ENCODE data around the gene CYTH4. TPM values are rescaled to one million over a fixed set of nuclear protein-coding genes. Genes with fewer than 3 reads are reported as not detected.

CYTH4 gene
- total and polyA plus RNA-seq, 2 donors (not counting 3 experiments of a cell fraction or from before 2014, with no cell fraction given) = 0.06 TPM; not detected in 1

GRCh38 chr22:37244922-37245722, 37.2 kb upstream of the CYTH4 start:
- FAIRE-seq (no peak), DNase-seq (ENCODE audit: low read depth, low spot score) (no peak)
- intact Hi-C loops (cut with micrococcal nuclease) (loop anchor here (1.0 kb wide), 1 partner anchor 8 kb away; no protein-coding TSS in a partner anchor), dilution Hi-C loops (cut with MboI; ENCODE audit: extremely low pct_ligation_motif_present, low sequenced_read_pairs) (no loop called here)
- peaks cover 10% of the 10 kb centered on the region for H3K79me2 ChIP-seq (ENCODE audit: control insufficient read depth, insufficient read depth, low read length)
- CTCF ChIA-PET = interaction anchor here (1.0 to 5.8 kb wide), 3 partner anchors 9 to 210 kb away, joined by 3 to 83 read pairs (median 28); no protein-coding TSS in a partner anchor
- H3K4me2 ChIP-seq (ENCODE audit: insufficient read depth, low read length) = peak overlapping the region; percentile 67
- peaks cover 0 to 2% of the 10 kb centered on the region in 2 experiments for H3K36me3 ChIP-seq (ENCODE audit: control insufficient read depth in 2 of 2, extremely low read depth in 1 of 2, insufficient read depth in 2 of 2, low read length in 2 of 2)
- H3K9me3 ChIP-seq (replicated peaks; ENCODE audit: control insufficient read depth, insufficient read depth, low read length) = no peaks in the 10 kb centered on the region
- H2AFZ ChIP-seq (ENCODE audit: low read depth, low read length) = no peak overlapping the region
- H3K9me1 ChIP-seq (replicated peaks; ENCODE audit: control insufficient read depth, extremely low read depth, insufficient read depth, low read length) = no peaks in the 10 kb centered on the region
- no peak overlapping the region for H3K27ac ChIP-seq (ENCODE audit: insufficient read depth, low read depth, low read length)
- TF ChIP-seq EZH2 (IDR thresholded peaks at IDR 0.05; ENCODE audit: borderline replicate concordance, low read depth, low read length, severe bottlenecking) = no peak
- no peak for TF ChIP-seq POLR2A (IDR thresholded peaks at IDR 0.05; ENCODE audit: low read depth, low read length)
- TF ChIP-seq, protein P1, sequence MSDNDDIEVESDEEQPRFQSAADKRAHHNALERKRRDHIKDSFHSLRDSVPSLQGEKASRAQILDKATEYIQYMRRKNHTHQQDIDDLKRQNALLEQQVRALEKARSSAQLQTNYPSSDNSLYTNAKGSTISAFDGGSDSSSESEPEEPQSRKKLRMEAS (IDR thresholded peaks at IDR 0.05; ENCODE audit: insufficient read depth, insufficient read length) = no peak
- TF ChIP-seq GATA2 (IDR thresholded peaks at IDR 0.05; ENCODE audit: insufficient read depth, insufficient read length, low read depth, low read length) = no peak
- no peak for TF ChIP-seq MYC (IDR thresholded peaks at IDR 0.05; ENCODE audit: low read depth, low read length)
- TF ChIP-seq CTCF (IDR thresholded peaks at IDR 0.05; ENCODE audit: extremely low read depth in 1 of 2, insufficient read depth in 1 of 2, low read depth in 1 of 2, low read length in 2 of 2) = no peak
- TF ChIP-seq JUN (IDR thresholded peaks at IDR 0.05; ENCODE audit: borderline replicate concordance, insufficient read depth, insufficient read length, low read depth) = no peak
- no peak for TF ChIP-seq FOS (IDR thresholded peaks at IDR 0.05; ENCODE audit: borderline replicate concordance, insufficient read depth, low read length)
- TF ChIP-seq POLR2AphosphoS5 (IDR thresholded peaks at IDR 0.05; ENCODE audit: insufficient read depth, low read depth, low read length) = no peak
- no peaks in the 10 kb centered on the region for H3K27me3 ChIP-seq (ENCODE audit: control insufficient read depth in 2 of 2, insufficient read depth in 2 of 2, low read length in 2 of 2)
- H3K4me3 ChIP-seq (replicated peaks in 1 of 3; ENCODE audit: insufficient read depth in 1 of 3, low read depth in 1 of 3, low read length in 3 of 3) = no peak overlapping the region
- BruUV-seq (replicated peaks) = no TSS peak
- POLR2A ChIA-PET = interaction anchor here (0.5 kb wide), 1 partner anchor 44 kb away, joined by 4 read pairs; no protein-coding TSS in a partner anchor
- no peaks in the 10 kb centered on the region for H4K20me1 ChIP-seq (replicated peaks; ENCODE audit: control insufficient read depth, extremely low read depth, insufficient read depth, low read length)
- no peak overlapping the region for H3K9ac ChIP-seq (replicated peaks; ENCODE audit: extremely low read depth, insufficient read depth, low read length)
- H3K4me1 ChIP-seq (ENCODE audit: control insufficient read depth, extremely low read depth, insufficient read depth, low read length) = peaks cover 34% of the 10 kb centered on the region

All from endothelial cell of umbilical vein (primary cell).